Measurements from ENCODE around the gene EFNB1. TPM values are rescaled to one million over a fixed set of nuclear protein-coding genes. Genes with fewer than 3 reads are reported as not detected.
A peak's percentile ranks its signal among the peaks of the same experiment; 100 is the strongest.

EFNB1 gene
- total and polyA plus RNA-seq, 2 experiments from 2014 or later = 1.3 to 2.7 TPM

DNA sequence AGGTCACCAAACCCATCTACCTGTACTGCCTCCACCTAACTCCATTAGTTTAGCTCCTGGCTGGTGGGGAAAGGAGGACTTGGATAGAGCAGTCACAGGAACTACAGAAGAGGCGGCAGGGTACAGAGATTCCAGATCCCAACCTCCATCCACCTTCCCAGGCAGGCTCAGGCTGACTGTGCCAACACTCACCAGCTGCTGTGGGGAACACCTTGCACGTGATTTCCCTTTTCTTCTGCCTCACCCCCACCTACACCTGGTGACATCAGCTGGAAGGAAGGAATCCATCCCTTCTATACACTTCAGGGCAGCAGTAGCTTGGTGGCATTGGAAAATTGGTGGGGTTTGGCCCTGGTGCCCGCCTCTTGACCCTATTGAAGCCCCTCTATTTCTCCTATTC, 41.5 kb downstream of the EFNB1 start:
- Mint-ChIP-seq H3K36me3 (ENCODE audit: low read depth) (no peaks in the 10 kb centered on the region), H3K27ac (no peak overlapping the region), H3K27me3 (ENCODE audit: insufficient read depth, low read depth, poor library complexity) (peaks cover 8% of the 10 kb centered on the region), H3K4me3 (no peak overlapping the region), H3K4me1 (peaks cover 25% of the 10 kb centered on the region), H3K9me3 (no peaks in the 10 kb centered on the region)
- Histone ChIP-seq H4K20me1 (replicated peaks; ENCODE audit: insufficient read depth) (no peaks in the 10 kb centered on the region), H3K4me1 (ENCODE audit: insufficient read depth) (no peaks in the 10 kb centered on the region), H3K9me2 (ENCODE audit: insufficient read depth) (no peaks in the 10 kb centered on the region), H2AFZ (no peak overlapping the region), H3K36me3 (ENCODE audit: insufficient read depth) (no peaks in the 10 kb centered on the region), H3K27ac (ENCODE audit: low read depth) (no peak overlapping the region), H3K4me3 (no peak overlapping the region), H3K4me2 (no peak overlapping the region), H3F3A (replicated peaks; ENCODE audit: low read depth) (no peaks in the 10 kb centered on the region), H3K27me3 (ENCODE audit: insufficient read depth) (no peaks in the 10 kb centered on the region), H3K79me2 (replicated peaks; ENCODE audit: insufficient read depth) (no peaks in the 10 kb centered on the region)
- no peak for ATAC-seq
- DNase-seq (ENCODE audit: low spot score) = no peak
- TF ChIP-seq EZH2phosphoT487 (IDR thresholded peaks at IDR 0.05; ENCODE audit: unreplicated experiment) (no peak), NANOG (IDR thresholded peaks at IDR 0.05; ENCODE audit: borderline replicate concordance) (no peak), STAT1 (IDR thresholded peaks at IDR 0.05; ENCODE audit: unreplicated experiment) (no peak)
- TF ChIP-seq, protein P1, sequence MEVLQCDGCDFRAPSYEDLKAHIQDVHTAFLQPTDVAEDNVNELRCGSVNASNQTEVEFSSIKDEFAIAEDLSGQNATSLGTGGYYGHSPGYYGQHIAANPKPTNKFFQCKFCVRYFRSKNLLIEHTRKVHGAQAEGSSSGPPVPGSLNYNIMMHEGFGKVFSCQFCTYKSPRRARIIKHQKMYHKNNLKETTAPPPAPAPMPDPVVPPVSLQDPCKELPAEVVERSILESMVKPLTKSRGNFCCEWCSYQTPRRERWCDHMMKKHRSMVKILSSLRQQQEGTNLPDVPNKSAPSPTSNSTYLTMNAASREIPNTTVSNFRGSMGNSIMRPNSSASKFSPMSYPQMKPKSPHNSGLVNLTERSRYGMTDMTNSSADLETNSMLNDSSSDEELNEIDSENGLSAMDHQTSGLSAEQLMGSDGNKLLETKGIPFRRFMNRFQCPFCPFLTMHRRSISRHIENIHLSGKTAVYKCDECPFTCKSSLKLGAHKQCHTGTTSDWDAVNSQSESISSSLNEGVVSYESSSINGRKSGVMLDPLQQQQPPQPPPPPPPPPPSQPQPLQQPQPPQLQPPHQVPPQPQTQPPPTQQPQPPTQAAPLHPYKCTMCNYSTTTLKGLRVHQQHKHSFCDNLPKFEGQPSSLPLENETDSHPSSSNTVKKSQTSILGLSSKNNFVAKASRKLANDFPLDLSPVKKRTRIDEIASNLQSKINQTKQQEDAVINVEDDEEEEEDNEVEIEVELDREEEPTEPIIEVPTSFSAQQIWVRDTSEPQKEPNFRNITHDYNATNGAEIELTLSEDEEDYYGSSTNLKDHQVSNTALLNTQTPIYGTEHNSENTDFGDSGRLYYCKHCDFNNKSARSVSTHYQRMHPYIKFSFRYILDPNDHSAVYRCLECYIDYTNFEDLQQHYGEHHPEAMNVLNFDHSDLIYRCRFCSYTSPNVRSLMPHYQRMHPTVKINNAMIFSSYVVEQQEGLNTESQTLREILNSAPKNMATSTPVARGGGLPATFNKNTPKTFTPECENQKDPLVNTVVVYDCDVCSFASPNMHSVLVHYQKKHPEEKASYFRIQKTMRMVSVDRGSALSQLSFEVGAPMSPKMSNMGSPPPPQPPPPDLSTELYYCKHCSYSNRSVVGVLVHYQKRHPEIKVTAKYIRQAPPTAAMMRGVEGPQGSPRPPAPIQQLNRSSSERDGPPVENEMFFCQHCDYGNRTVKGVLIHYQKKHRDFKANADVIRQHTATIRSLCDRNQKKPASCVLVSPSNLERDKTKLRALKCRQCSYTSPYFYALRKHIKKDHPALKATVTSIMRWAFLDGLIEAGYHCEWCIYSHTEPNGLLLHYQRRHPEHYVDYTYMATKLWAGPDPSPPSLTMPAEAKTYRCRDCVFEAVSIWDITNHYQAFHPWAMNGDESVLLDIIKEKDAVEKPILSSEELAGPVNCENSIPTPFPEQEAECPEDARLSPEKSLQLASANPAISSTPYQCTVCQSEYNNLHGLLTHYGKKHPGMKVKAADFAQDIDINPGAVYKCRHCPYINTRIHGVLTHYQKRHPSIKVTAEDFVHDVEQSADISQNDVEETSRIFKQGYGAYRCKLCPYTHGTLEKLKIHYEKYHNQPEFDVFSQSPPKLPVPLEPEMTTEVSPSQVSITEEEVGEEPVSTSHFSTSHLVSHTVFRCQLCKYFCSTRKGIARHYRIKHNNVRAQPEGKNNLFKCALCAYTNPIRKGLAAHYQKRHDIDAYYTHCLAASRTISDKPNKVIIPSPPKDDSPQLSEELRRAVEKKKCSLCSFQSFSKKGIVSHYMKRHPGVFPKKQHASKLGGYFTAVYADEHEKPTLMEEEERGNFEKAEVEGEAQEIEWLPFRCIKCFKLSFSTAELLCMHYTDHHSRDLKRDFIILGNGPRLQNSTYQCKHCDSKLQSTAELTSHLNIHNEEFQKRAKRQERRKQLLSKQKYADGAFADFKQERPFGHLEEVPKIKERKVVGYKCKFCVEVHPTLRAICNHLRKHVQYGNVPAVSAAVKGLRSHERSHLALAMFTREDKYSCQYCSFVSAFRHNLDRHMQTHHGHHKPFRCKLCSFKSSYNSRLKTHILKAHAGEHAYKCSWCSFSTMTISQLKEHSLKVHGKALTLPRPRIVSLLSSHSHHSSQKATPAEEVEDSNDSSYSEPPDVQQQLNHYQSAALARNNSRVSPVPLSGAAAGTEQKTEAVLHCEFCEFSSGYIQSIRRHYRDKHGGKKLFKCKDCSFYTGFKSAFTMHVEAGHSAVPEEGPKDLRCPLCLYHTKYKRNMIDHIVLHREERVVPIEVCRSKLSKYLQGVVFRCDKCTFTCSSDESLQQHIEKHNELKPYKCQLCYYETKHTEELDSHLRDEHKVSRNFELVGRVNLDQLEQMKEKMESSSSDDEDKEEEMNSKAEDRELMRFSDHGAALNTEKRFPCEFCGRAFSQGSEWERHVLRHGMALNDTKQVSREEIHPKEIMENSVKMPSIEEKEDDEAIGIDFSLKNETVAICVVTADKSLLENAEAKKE (CRISPR knock-in tag; IDR thresholded peaks at IDR 0.05) = no peak

DNA sequence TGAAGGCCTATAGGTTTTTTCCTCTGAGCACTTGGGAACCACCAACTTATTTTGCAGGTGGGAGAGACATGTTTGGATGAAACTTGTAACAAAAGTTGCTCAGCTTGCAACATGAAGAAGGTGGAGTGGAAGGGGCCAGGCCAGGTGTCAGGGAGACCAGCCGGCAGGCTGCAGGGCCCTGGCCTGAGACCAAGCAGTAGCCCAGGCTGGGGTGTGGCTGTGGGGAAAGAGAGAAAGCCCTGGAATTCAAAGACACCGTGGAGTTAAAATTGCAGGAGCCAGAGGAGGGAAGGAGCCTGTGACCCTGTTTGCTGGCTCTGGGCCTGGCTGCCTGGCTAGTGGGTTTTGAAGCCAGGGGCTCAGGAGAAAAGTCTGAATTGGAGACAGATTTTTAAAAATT, 43.4 kb downstream of the EFNB1 start:
- Histone ChIP-seq H3K4me2 (no peak overlapping the region), H3K27ac (ENCODE audit: low read depth) (no peak overlapping the region), H2AFZ (no peak overlapping the region), H3F3A (replicated peaks; ENCODE audit: low read depth) (no peaks in the 10 kb centered on the region), H3K9me2 (ENCODE audit: insufficient read depth) (no peaks in the 10 kb centered on the region), H3K79me2 (replicated peaks; ENCODE audit: insufficient read depth) (no peaks in the 10 kb centered on the region), H3K4me3 (no peak overlapping the region), H3K4me1 (ENCODE audit: insufficient read depth) (no peaks in the 10 kb centered on the region), H3K36me3 (ENCODE audit: insufficient read depth) (no peaks in the 10 kb centered on the region), H4K20me1 (replicated peaks; ENCODE audit: insufficient read depth) (no peaks in the 10 kb centered on the region), H3K27me3 (ENCODE audit: insufficient read depth) (no peaks in the 10 kb centered on the region)
- Mint-ChIP-seq H3K27ac (no peak overlapping the region), H3K9me3 (no peaks in the 10 kb centered on the region), H3K4me3 (no peak overlapping the region), H3K36me3 (ENCODE audit: low read depth) (no peaks in the 10 kb centered on the region), H3K27me3 (ENCODE audit: insufficient read depth, low read depth, poor library complexity) (peaks cover 6% of the 10 kb centered on the region), H3K4me1 (peaks cover 21% of the 10 kb centered on the region)
- ATAC-seq (peak; percentile 57), DNase-seq (ENCODE audit: low spot score) (no peak)
- TF ChIP-seq, protein P2, sequence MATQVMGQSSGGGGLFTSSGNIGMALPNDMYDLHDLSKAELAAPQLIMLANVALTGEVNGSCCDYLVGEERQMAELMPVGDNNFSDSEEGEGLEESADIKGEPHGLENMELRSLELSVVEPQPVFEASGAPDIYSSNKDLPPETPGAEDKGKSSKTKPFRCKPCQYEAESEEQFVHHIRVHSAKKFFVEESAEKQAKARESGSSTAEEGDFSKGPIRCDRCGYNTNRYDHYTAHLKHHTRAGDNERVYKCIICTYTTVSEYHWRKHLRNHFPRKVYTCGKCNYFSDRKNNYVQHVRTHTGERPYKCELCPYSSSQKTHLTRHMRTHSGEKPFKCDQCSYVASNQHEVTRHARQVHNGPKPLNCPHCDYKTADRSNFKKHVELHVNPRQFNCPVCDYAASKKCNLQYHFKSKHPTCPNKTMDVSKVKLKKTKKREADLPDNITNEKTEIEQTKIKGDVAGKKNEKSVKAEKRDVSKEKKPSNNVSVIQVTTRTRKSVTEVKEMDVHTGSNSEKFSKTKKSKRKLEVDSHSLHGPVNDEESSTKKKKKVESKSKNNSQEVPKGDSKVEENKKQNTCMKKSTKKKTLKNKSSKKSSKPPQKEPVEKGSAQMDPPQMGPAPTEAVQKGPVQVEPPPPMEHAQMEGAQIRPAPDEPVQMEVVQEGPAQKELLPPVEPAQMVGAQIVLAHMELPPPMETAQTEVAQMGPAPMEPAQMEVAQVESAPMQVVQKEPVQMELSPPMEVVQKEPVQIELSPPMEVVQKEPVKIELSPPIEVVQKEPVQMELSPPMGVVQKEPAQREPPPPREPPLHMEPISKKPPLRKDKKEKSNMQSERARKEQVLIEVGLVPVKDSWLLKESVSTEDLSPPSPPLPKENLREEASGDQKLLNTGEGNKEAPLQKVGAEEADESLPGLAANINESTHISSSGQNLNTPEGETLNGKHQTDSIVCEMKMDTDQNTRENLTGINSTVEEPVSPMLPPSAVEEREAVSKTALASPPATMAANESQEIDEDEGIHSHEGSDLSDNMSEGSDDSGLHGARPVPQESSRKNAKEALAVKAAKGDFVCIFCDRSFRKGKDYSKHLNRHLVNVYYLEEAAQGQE (IDR thresholded peaks at IDR 0.05; ENCODE audit: unreplicated experiment) = no peak
- TF ChIP-seq ZNF331 (CRISPR knock-in tag; IDR thresholded peaks at IDR 0.05; ENCODE audit: low read depth) (no peak), POLR2AphosphoS5 (IDR thresholded peaks at IDR 0.05; ENCODE audit: low read depth) (no peak)
- TF ChIP-seq, protein P3, sequence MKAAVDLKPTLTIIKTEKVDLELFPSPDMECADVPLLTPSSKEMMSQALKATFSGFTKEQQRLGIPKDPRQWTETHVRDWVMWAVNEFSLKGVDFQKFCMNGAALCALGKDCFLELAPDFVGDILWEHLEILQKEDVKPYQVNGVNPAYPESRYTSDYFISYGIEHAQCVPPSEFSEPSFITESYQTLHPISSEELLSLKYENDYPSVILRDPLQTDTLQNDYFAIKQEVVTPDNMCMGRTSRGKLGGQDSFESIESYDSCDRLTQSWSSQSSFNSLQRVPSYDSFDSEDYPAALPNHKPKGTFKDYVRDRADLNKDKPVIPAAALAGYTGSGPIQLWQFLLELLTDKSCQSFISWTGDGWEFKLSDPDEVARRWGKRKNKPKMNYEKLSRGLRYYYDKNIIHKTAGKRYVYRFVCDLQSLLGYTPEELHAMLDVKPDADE (IDR thresholded peaks at IDR 0.05) = no peak
- TF ChIP-seq, protein P4, sequence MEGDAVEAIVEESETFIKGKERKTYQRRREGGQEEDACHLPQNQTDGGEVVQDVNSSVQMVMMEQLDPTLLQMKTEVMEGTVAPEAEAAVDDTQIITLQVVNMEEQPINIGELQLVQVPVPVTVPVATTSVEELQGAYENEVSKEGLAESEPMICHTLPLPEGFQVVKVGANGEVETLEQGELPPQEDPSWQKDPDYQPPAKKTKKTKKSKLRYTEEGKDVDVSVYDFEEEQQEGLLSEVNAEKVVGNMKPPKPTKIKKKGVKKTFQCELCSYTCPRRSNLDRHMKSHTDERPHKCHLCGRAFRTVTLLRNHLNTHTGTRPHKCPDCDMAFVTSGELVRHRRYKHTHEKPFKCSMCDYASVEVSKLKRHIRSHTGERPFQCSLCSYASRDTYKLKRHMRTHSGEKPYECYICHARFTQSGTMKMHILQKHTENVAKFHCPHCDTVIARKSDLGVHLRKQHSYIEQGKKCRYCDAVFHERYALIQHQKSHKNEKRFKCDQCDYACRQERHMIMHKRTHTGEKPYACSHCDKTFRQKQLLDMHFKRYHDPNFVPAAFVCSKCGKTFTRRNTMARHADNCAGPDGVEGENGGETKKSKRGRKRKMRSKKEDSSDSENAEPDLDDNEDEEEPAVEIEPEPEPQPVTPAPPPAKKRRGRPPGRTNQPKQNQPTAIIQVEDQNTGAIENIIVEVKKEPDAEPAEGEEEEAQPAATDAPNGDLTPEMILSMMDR (conservative IDR thresholded peaks at IDR 0.05; ENCODE audit: low read depth in 2 of 2) = no peak

All from GM23338 (cell line).